Ovary (tissue), 3 donors: Measurements from ENCODE around the gene STK38L.

Experiments used
- CTCF ChIP-seq, 3 donors: fragments of 450-650 bp in 2 of 3; fragments of 200-600 bp in 1 of 3; IDR thresholded peaks; one replicate each; pipeline versions ENCODE4 v1.5.1 to v1.8.0; 2016 to 2022; ENCODE audit warnings: antibody characterized with exemption in 3 of 3, mild to moderate bottlenecking in 1 of 3
- EP300 ChIP-seq: sonication (generic); formaldehyde crosslinking; IDR thresholded peaks from one replicate; pipeline ENCODE4 v1.6.1; 2017; ENCODE audit warnings: antibody characterized with exemption
- POLR2A ChIP-seq: fragments of 450-650 bp; IDR thresholded peaks from one replicate; pipeline ENCODE4 v1.6.1; 2017; ENCODE audit warnings: antibody characterized with exemption, mild to moderate bottlenecking, moderate library complexity
- donor health status: DM: no; HTN: no; CAD: no.

- TF ChIP-seq CTCF (IDR thresholded peaks at IDR 0.05) (no peak), POLR2A (no peak), EP300 (no peak)
Observed at GRCh38 chr12:27280412-27280811, 36.3 kb downstream of the STK38L start.
